IPS-18c (cell line): Measurements from ENCODE around the gene MST1.

Source experiments
- H3K4me3 ChIP-seq: 2 replicates; pipeline ENCODE4 v1.7.0; 2013; ENCODE audit warnings: low read depth, mild to moderate bottlenecking, low read length, moderate library complexity; ENCODE audit not compliant: insufficient read depth
- H3K9me3 ChIP-seq: one replicate; pipeline ENCODE4 v1.6.1; 2013; ENCODE audit warnings: mild to moderate bottlenecking, low read length, moderate library complexity; ENCODE audit not compliant: control insufficient read depth, insufficient read depth

MST1 gene

DNA sequence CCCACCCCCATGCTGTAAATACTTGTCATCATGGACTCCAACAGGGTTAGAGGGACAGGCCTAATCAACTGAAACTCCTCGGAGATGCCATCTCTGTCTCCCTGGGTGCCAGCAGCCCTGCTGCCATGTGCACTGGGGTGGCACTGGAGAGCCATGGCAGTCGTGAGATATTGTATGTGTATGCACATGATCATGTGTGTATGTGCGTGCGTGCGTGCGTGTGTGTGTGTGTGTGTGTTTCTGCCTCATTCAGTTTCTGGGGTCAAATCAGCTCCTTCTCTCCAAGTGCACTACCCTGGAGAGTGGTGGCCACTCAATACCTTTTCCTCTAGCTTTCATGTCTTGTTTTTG is 18.4 kb downstream of the MST1 start:
- H3K4me3 ChIP-seq: no peak overlapping the region
- H3K9me3 ChIP-seq: no peaks in the 10 kb centered on the region

GRCh38 chr3:49669352-49669751 is 19.9 kb downstream of the MST1 start:
- H3K9me3 ChIP-seq: no peaks in the 10 kb centered on the region
- no peak overlapping the region for H3K4me3 ChIP-seq

DNA sequence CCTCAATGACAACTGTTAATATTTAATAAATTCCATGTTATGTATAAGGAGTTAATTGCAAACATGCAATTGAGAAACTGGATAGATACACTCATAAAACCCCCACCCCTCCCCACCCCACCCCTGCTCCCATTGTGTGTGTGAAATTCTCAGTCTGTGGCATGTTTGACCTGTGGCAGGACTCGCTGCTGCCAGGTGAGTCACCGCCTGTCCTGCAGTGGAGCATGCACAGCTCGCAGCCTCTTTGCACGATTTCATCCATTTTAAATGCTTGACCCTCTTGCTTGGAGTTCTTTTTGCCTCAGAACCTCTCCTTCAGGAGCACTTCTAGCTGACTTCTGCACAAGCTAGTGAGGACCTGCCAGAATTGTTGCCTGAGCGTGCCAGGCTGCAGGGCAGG is 20.4 kb downstream of the MST1 start:
- H3K4me3 ChIP-seq: no peak overlapping the region

GRCh38 chr3:49668414-49668797 is 20.9 kb downstream of the MST1 start:
- H3K9me3 ChIP-seq: no peaks in the 10 kb centered on the region
- no peak overlapping the region for H3K4me3 ChIP-seq

More for the DNA sequence above, 20.4 kb downstream of the MST1 start:
- no peaks in the 10 kb centered on the region for H3K9me3 ChIP-seq

DNA sequence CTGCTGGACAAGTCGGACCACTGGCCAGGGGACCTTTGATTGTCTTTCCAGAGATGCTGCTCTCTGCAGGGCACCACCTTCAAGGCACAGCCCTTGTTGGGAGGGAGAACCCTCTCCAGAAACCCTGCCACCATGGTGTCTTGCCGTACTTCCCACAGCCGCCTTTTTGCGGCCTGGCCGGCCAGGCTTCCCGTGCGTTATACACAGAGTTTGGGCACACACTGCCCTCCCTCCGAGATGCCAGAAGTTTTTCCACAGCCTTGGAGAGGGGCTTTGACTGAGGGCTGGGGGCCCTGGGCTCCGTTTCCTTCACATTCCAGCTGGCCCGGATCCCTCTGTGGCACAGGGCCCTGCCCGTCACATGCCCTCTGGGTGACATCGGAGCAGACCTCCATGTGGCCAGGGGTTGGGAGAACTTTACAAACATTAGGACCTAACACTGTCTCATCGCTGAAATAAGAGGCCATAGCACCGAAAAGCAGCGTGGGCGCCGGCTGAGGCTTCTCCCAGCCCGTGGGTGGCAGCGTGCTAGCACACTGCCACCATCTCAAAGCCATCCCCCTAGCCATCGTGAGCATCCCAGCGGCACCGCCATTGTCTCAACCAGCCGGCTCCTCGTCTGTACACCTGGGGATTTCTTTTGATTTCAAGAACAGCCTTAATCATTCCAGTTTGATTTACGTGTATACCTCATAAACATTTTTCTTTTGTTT is 21.4 kb downstream of the MST1 start:
- Histone ChIP-seq H3K4me3 (no peak overlapping the region), H3K9me3 (no peaks in the 10 kb centered on the region)

DNA sequence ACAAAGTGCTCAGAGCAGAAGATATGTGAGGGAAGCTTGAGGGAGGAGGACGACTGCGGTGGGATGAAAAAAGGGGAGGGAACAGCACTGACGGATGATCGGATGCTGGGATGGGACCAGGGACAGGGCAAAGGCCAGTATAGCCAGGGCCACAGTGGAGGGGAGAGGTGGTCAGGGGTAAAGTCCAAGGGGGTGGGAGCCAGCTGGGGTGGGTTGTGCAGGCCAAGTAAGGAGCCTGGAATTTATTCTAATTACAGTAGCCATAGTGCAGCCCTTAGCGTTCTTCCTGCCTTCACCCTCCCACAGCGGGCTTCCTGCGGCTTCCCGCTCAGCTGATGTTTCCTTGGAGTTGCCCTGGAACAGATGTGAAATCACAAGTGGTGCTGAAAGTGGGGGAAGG is 22.7 kb downstream of the MST1 start:
- no peaks in the 10 kb centered on the region for H3K9me3 ChIP-seq
- no peak overlapping the region for H3K4me3 ChIP-seq

DNA sequence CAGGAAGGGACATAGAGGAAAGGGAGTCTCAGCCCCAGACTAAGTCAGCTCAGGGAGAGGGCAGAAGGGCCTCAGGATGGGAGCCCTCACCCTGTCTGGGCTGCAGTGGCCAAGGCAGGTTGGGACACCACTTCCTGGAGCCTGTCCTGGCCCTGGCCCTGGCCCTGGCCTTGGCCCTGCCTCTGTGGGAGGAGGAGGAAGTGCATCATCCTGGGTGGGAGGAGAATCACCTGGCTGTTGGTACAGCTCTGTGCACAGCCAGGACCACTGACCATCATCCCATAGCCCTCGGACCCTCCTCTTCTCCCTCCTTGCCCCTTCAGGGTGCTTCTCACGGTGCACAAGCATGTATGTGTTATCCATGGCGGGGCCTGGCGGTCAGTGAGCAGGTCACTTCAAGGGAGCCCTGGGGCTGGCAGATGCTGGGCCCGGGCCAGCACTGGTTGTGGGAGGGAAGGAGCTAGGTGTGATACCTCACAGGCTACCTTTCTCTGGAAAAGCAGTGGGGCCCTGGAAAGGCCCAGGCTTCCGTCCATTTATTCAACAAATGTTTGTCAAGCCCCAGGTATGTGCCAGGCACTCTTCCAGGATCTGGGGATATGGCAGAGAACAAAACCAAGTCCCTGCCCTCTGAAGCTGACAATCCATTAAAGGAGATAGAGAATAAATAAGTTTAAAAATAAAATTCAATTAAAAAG is 23.3 kb downstream of the MST1 start:
- H3K9me3 ChIP-seq: no peaks in the 10 kb centered on the region
- H3K4me3 ChIP-seq: no peak overlapping the region

DNA sequence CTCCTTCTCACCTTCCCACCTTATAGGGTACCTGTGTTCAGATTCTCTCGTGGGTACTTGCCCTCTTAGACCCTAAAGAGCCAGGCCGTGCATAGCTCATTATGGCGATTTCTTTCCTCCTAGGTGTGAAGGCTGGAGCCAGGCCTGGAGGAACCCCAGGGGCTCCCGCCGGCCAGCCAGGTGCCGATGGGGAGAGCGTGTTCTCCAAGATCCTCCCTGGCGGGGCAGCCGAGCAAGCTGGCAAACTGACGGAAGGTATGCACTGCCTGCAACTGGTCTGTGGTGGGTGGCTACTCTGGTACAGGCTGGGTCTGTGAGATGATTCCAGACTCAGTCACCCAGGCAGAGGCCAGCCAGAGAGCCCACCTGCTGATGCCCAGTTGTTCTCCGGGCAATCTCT is 25.0 kb downstream of the MST1 start:
- no peaks in the 10 kb centered on the region for H3K9me3 ChIP-seq
- no peak overlapping the region for H3K4me3 ChIP-seq

- Histone ChIP-seq H3K9me3 (no peaks in the 10 kb centered on the region), H3K4me3 (no peak overlapping the region)
Observed at GRCh38 chr3:49663831-49664230, 25.4 kb downstream of the MST1 start.

GRCh38 chr3:49662720-49663413 is 26.4 kb downstream of the MST1 start:
- H3K4me3 ChIP-seq: no peak overlapping the region
- no peaks in the 10 kb centered on the region for H3K9me3 ChIP-seq

DNA sequence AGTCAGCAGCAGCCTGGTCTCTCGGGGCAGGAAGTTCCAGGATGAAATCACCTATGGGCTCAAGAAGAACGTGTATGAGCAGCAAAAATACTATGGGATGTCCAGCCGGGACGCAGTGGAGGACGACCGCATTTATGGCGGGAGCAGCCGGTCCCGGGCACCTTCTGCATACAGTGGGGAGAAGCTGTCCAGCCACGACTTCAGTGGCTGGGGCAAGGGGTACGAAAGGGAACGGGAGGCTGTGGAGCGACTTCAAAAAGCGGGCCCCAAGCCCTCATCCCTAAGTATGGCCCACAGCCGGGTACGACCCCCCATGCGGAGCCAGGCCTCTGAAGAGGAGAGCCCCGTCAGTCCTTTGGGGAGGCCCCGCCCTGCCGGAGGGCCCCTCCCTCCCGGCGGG is 27.3 kb downstream of the MST1 start:
- Histone ChIP-seq H3K4me3 (no peak overlapping the region), H3K9me3 (no peaks in the 10 kb centered on the region)

DNA sequence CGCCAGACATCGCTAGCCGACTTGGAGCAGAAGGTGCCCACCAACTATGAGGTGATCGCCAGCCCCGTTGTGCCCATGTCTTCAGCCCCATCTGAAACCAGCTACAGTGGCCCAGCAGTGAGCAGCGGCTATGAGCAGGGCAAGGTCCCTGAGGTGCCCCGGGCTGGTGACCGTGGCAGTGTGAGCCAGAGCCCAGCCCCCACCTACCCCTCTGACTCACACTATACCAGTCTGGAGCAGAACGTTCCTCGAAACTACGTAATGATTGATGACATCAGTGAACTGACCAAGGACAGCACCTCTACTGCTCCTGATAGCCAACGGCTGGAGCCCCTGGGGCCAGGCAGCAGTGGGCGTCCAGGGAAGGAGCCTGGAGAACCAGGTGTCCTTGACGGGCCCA is 28.0 kb downstream of the MST1 start:
- Histone ChIP-seq H3K9me3 (no peaks in the 10 kb centered on the region), H3K4me3 (no peak overlapping the region)

- Histone ChIP-seq H3K4me3 (no peak overlapping the region), H3K9me3 (no peaks in the 10 kb centered on the region)
Observed at GRCh38 chr3:49659756-49660155, 29.5 kb downstream of the MST1 start.

GRCh38 chr3:49658711-49659110 is 30.6 kb downstream of the MST1 start:
- no peak overlapping the region for H3K4me3 ChIP-seq
- H3K9me3 ChIP-seq: no peaks in the 10 kb centered on the region

DNA sequence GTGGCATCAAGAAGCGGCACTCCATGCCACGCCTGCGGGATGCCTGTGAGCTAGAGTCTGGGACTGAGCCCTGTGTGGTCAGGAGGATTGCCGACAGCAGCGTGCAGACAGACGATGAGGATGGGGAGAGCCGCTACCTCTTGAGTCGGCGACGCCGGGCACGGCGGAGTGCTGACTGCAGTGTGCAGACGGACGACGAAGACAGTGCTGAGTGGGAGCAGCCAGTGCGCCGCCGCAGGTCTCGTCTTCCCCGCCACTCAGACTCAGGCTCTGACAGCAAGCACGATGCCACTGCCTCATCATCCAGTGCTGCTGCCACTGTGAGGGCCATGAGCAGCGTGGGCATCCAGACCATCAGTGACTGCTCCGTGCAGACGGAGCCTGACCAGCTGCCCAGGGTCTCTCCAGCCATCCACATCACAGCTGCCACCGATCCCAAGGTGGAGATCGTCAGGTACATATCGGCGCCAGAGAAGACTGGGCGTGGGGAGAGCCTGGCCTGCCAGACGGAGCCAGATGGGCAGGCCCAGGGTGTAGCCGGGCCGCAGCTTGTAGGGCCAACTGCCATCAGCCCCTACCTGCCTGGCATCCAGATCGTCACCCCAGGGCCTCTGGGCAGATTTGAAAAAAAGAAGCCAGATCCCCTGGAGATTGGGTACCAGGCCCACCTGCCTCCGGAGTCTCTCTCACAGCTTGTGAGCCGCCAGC is 31.9 kb downstream of the MST1 start:
- no peaks in the 10 kb centered on the region for H3K9me3 ChIP-seq
- H3K4me3 ChIP-seq: no peak overlapping the region

DNA sequence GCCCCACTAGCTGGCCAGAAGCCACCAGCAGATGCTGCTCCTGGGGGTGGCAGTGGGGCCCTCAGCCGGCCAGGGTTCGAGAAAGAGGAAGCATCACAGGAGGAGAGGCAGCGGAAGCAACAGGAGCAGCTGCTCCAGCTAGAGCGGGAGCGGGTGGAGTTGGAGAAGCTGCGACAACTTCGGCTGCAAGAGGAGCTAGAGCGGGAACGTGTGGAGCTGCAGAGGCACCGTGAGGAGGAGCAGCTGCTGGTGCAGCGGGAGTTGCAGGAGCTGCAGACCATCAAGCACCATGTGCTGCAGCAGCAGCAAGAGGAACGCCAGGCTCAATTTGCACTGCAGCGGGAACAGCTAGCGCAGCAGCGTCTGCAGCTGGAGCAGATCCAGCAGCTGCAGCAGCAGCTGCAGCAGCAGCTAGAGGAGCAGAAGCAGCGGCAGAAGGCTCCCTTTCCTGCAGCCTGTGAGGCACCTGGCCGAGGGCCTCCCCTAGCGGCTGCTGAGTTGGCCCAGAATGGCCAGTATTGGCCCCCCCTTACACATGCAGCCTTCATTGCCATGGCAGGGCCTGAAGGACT is 32.6 kb downstream of the MST1 start:
- H3K4me3 ChIP-seq: no peak overlapping the region
- H3K9me3 ChIP-seq: no peaks in the 10 kb centered on the region

DNA sequence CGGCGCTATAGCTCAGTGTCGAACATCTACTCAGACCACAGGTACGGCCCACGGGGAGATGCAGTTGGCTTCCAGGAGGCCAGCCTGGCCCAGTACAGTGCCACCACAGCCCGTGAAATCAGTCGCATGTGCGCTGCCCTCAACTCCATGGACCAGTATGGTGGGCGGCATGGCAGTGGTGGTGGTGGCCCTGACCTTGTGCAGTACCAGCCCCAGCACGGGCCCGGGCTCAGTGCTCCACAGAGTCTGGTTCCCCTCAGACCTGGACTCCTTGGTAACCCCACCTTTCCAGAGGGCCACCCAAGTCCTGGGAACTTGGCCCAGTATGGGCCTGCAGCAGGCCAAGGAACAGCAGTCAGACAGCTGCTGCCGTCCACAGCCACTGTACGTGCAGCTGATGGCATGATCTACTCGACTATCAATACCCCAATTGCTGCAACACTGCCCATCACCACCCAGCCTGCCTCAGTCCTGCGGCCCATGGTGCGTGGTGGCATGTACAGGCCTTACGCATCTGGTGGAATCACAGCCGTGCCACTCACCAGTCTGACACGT is 33.5 kb downstream of the MST1 start:
- no peaks in the 10 kb centered on the region for H3K9me3 ChIP-seq
- H3K4me3 ChIP-seq: no peak overlapping the region
